ENCODE results near the gene TENM3. TPM values are rescaled to one million over a fixed set of nuclear protein-coding genes. Genes with fewer than 3 reads are reported as not detected.

Gene TENM3
- total and polyA plus RNA-seq, 3 donors from 2014 or later = 10.9 to 42.7 (median 42.2) TPM

DNA sequence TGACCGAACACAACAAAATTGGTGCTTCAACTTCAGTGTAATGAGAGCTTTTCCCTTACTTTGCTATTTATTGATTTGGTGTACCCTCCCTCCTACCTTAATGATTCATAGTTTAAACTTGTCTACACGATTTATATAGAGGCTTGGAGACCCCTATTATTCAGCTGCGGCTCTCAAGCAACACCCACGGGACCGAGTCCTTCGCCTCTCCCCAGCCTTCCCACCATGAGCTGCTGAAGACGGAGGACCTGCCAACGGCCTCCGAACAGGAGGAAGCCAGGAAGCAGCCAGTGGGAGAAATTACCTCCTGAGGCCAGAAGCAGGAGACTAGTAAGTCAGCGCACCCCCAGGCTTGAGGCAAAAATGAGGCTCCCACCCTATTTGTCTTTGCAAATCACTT lies 595.3 kb downstream of the TENM3 start:
- Histone ChIP-seq H3K4me1 (no peaks in the 10 kb centered on the region), H3K27ac (no peak overlapping the region), H3K27me3 (no peaks in the 10 kb centered on the region), H3K9me3 (no peaks in the 10 kb centered on the region), H3K4me3 (no peak overlapping the region), H3K36me3 (ENCODE audit: low read depth, missing control alignments) (no peaks in the 10 kb centered on the region)
- intact Hi-C loops (cut with DNase I; ENCODE audit: low total_unique reads) = no loop called here
- no peak for DNase-seq
- no peak for TF ChIP-seq POLR2A (IDR thresholded peaks at IDR 0.05)
- TF ChIP-seq, protein P1, sequence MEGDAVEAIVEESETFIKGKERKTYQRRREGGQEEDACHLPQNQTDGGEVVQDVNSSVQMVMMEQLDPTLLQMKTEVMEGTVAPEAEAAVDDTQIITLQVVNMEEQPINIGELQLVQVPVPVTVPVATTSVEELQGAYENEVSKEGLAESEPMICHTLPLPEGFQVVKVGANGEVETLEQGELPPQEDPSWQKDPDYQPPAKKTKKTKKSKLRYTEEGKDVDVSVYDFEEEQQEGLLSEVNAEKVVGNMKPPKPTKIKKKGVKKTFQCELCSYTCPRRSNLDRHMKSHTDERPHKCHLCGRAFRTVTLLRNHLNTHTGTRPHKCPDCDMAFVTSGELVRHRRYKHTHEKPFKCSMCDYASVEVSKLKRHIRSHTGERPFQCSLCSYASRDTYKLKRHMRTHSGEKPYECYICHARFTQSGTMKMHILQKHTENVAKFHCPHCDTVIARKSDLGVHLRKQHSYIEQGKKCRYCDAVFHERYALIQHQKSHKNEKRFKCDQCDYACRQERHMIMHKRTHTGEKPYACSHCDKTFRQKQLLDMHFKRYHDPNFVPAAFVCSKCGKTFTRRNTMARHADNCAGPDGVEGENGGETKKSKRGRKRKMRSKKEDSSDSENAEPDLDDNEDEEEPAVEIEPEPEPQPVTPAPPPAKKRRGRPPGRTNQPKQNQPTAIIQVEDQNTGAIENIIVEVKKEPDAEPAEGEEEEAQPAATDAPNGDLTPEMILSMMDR (IDR thresholded peaks at IDR 0.05) = no peak
- 77% methylated on average over 10 of the region's 10 CpGs for WGBS, 2 donors

DNA sequence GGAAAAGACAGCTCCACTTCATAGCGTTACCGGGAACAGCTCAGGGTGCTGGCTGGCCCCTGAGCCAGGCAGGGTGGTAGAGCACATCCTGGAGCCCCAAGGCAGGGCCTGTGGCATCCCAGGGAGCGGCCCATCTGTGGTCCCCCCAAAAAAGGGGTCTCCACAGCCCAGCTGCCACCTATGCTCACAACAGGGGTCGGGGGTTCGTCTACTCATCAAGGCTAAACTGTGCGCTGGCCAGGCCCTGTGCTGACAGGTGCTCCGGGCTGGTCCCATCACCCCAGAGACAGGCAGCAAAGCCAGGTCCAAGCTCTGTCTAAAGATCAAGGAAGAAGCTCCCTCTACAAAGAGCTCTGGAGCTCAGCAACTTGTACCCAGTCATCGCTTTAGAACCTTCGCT lies 596.1 kb downstream of the TENM3 start:
- intact Hi-C loops (cut with DNase I; ENCODE audit: low total_unique reads) = no loop called here
- Histone ChIP-seq H3K27ac (no peak overlapping the region), H3K27me3 (no peaks in the 10 kb centered on the region), H3K4me1 (no peaks in the 10 kb centered on the region), H3K9me3 (no peaks in the 10 kb centered on the region), H3K36me3 (ENCODE audit: low read depth, missing control alignments) (no peaks in the 10 kb centered on the region), H3K4me3 (no peak overlapping the region)
- no peak for TF ChIP-seq POLR2A (IDR thresholded peaks at IDR 0.05)
- TF ChIP-seq, protein P1 (IDR thresholded peaks at IDR 0.05) = no peak
- DNase-seq = no peak
- WGBS, 2 donors = 92 to 94% methylated on average over 7 to 9 of the region's 9 CpGs

DNA sequence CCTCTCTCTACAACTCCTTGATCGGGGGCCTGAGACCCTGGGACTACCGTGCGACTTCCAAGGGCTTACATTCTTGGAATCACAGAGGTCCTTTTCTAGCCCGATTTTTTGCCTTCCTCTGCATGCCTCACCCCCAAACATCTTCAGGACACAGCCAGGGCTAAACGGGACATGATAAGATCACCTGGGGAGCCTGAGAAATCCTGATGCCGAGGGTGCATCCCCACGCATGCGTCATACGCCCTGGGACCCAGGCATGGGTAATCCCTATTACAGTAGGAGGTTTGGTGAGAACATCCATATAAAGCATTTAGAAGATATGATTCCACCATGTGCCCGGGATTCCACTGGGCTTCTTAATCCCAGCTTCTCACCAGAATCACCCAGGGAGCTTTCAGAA lies 596.9 kb downstream of the TENM3 start:
- Histone ChIP-seq H3K27me3 (no peaks in the 10 kb centered on the region), H3K27ac (no peak overlapping the region), H3K36me3 (ENCODE audit: low read depth, missing control alignments) (no peaks in the 10 kb centered on the region), H3K9me3 (no peaks in the 10 kb centered on the region), H3K4me3 (no peak overlapping the region), H3K4me1 (no peaks in the 10 kb centered on the region)
- TF ChIP-seq POLR2A (IDR thresholded peaks at IDR 0.05) = no peak
- TF ChIP-seq, protein P1 (IDR thresholded peaks at IDR 0.05) = no peak
- 90 to 91% methylated on average over 10 of the region's 10 CpGs for WGBS, 2 donors
- intact Hi-C loops (cut with DNase I; ENCODE audit: low total_unique reads) = no loop called here
- DNase-seq = no peak

DNA sequence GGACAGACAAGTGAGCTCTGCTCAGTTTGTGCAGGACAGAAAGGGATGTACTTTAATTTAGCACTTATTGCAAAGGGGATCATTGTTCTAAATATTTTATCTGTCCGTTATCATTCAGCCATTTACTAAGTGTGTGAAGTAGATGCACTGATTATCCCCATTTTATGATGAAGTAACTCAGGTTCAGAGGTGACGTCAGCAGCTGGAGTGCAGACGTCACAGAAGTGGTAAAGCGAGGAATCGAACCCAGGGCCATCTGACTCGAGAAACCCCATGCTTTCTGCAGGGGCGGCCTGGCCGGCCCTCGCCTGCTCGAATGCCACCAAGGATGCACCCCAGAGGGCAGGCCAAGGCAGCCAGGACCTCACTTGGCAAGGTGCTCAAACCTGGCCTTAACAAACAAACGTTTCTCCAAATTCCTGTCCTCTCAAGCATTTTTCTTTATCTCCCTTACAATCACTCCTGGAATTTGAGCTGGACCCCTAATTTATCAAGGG lies 599.0 kb downstream of the TENM3 start:
- TF ChIP-seq, protein P1 (IDR thresholded peaks at IDR 0.05) = no peak
- 81 to 85% methylated on average over 11 of the region's 11 CpGs for WGBS, 2 donors
- H3K27ac ChIP-seq = no peak overlapping the region
- H3K9me3 ChIP-seq = no peaks in the 10 kb centered on the region
- H3K4me1 ChIP-seq = no peaks in the 10 kb centered on the region
- no peak overlapping the region for H3K4me3 ChIP-seq
- intact Hi-C loops (cut with DNase I; ENCODE audit: low total_unique reads) = no loop called here
- DNase-seq = no peak
- no peaks in the 10 kb centered on the region for H3K36me3 ChIP-seq (ENCODE audit: low read depth, missing control alignments)
- no peaks in the 10 kb centered on the region for H3K27me3 ChIP-seq

DNA sequence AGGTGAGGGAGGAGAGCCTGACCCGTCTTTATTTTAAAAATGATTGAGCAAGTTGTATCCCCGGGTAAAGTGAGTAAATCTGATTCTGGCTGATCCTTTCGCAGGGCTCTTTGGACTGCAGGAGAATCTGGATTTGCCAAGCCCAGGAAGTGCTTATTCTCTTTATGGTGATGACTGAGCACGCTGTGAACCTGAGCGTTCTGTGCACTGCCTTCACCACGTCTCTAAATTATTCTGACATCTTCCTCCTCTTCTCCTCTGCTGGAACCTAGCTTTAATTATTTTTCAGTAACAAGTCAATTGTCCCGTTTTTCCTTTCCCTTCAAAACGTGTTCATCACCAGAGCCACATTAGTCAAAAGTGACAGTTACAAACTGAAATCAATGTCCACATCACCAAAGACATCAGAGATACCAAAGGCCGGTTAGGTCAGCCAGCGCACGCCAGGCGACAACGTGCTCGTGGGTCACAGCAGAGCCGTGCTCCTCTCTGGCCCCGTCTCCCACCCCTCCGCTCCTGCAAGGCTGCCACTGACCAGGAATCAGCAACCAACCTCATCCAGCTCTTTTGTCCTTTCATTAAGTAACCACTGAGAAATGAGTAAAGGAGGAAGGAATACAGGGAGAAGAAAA lies 599.7 kb downstream of the TENM3 start:
- intact Hi-C loops (cut with DNase I; ENCODE audit: low total_unique reads) = no loop called here
- no peaks in the 10 kb centered on the region for H3K9me3 ChIP-seq
- TF ChIP-seq POLR2A (IDR thresholded peaks at IDR 0.05) = no peak
- TF ChIP-seq, protein P1 (IDR thresholded peaks at IDR 0.05) = no peak
- no peak overlapping the region for H3K4me3 ChIP-seq
- no peak overlapping the region for H3K27ac ChIP-seq
- no peak for DNase-seq
- WGBS, 2 donors = 41 to 44% methylated on average over 17 of the region's 17 CpGs
- H3K27me3 ChIP-seq = no peaks in the 10 kb centered on the region
- H3K36me3 ChIP-seq (ENCODE audit: low read depth, missing control alignments) = no peaks in the 10 kb centered on the region
- H3K4me1 ChIP-seq = no peaks in the 10 kb centered on the region

All from testis (tissue), 3 donors.